K562 (cell line): ENCODE data around the gene TMC2. TPM values are rescaled to one million over a fixed set of nuclear protein-coding genes. Genes with fewer than 3 reads are reported as not detected.

Source experiments
- CHD1 ChIP-seq: fragments of 200-600 bp; sonication (generic); IDR thresholded peaks from one replicate; pipeline ENCODE4 v1.6.1; 2012; ENCODE audit warnings: mild to moderate bottlenecking, moderate library complexity, low read length, inconsistent platforms
- COPS2 ChIP-seq: fragments of 450-650 bp; conservative IDR thresholded peaks from 2 replicates; pipeline ENCODE4 v1.6.1; 2016; ENCODE audit warnings: mild to moderate bottlenecking, moderate library complexity
- CUX1 ChIP-seq: fragments of 200-800 bp; sonication (Bioruptor generic); IDR thresholded peaks from 2 replicates; pipeline ENCODE4 v1.6.1; 2016; ENCODE audit warnings: missing genetic modification characterization, missing compliant biosample characterization
- DACH1 ChIP-seq: fragments of 450-650 bp; IDR thresholded peaks from 2 replicates; pipeline ENCODE4 v1.6.1; 2018; ENCODE audit not compliant: partially characterized antibody
- EHMT2 ChIP-seq: fragments of 450-650 bp; IDR thresholded peaks from 2 replicates; pipeline ENCODE4 v1.6.1; 2018; ENCODE audit warnings: antibody characterized with exemption
- ESRRA ChIP-seq: fragments of 450-650 bp; IDR thresholded peaks from 2 replicates; pipeline ENCODE4 v1.6.1; 2014; ENCODE audit warnings: low read depth, mild to moderate bottlenecking, moderate library complexity, borderline replicate concordance
- FOXK1 ChIP-seq: sonication (generic); formaldehyde crosslinking; IDR thresholded peaks from 2 replicates; pipeline ENCODE4 v1.8.0; 2022; ENCODE audit warnings: missing genetic modification reagents, mild to moderate bottlenecking, borderline replicate concordance
- FOXP1 ChIP-seq: sonication (generic); formaldehyde crosslinking; IDR thresholded peaks from 2 replicates; pipeline ENCODE4 v1.8.0; 2022; ENCODE audit warnings: mild to moderate bottlenecking, missing genetic modification reagents
- MLX ChIP-seq, 2 experiments: fragments of 450-650 bp in 1 of 2; sonication (generic) in 1 of 2; formaldehyde crosslinking; conservative IDR thresholded peaks; 2 replicates each; pipeline versions ENCODE4 v1.4.0 to v1.8.1; 2020 to 2022; ENCODE audit warnings: mild to moderate bottlenecking in 1 of 2, missing genetic modification reagents in 1 of 2
- MNT ChIP-seq, 2 experiments: fragments of 450-650 bp; conservative IDR thresholded peaks; 2 replicates each; pipeline ENCODE4 v1.6.1; 2017; ENCODE audit warnings: mild to moderate bottlenecking in 2 of 2, moderate library complexity in 2 of 2
- PHF21A ChIP-seq: fragments of 450-650 bp; IDR thresholded peaks from 2 replicates; pipeline ENCODE4 v1.6.1; 2017; ENCODE audit warnings: low read depth, borderline replicate concordance
- RCOR1 ChIP-seq, 2 experiments: IDR thresholded peaks; 2 replicates each; pipeline ENCODE4 v1.6.1; 2012; ENCODE audit warnings: low read depth in 2 of 2, low read length in 2 of 2, borderline replicate concordance in 1 of 2, improper control_type of control experiment in 1 of 2
- THAP12 ChIP-seq: fragments of 250-450 bp; sonication (Bioruptor Pico); IDR thresholded peaks from 2 replicates; pipeline ENCODE4 v1.9.0; 2021; ENCODE audit warnings: mild to moderate bottlenecking, inconsistent platforms
- polyA plus RNA-seq, 8 experiments: library from polyadenylated mRNA; depleted of rRNA in 4 of 8; stranded (reverse) in 5 of 8; unstranded in 3 of 8; fragments of >200 nt; fragmentation: Nextera tagmentation in 2 of 8; fragmentation: Illumina TruSeq in 1 of 8; extraction: Ambion mirVana in 2 of 8; extraction: Trizol in 1 of 8; gene quantifications; 2 replicates each; pipeline versions ENCODE4 v1.2.1 to v1.2.3, GENCODE V29; 2011 to 2014; ENCODE audit warnings: inconsistent platforms in 1 of 8, missing spikeins in 1 of 8
- total RNA-seq, 7 experiments: library from RNA; depleted of rRNA in 6 of 7; stranded (reverse); fragments of >200 nt in 6 of 7; fragmentation: Illumina TruSeq in 2 of 7; extraction: Trizol in 2 of 7; gene quantifications; 2 replicates each; pipeline versions ENCODE4 v1.2.1 to v1.2.3, GENCODE V29; 2011 to 2021; ENCODE audit warnings: low replicate concordance in 1 of 7

Gene TMC2
- total and polyA plus RNA-seq, 9 of the 15 experiments (the other 6 are each of a cell fraction or from before 2014, with no cell fraction given), result not detected

GRCh38 chr20:2652724-2653555, 116.6 kb downstream of the TMC2 start (continued):
- TF ChIP-seq MLX (CRISPR knock-in tag; conservative IDR thresholded peaks at IDR 0.05), result no peak
- no peak for TF ChIP-seq ESRRA
- no peak for TF ChIP-seq EHMT2
- TF ChIP-seq FOXP1, result peak; percentile 71; the same call in 1 of the 2 replicates
- TF ChIP-seq THAP12, result no peak
- TF ChIP-seq RCOR1 (IDR thresholded peaks at IDR 0.05; ENCODE audit: borderline replicate concordance in 1 of 2, low read depth in 2 of 2, low read length in 2 of 2), result no peak
- TF ChIP-seq FOXK1 (CRISPR knock-in tag), result peak; percentile 56; the same call in 1 of the 2 replicates
- TF ChIP-seq MNT (conservative IDR thresholded peaks at IDR 0.05), result peak; percentile 96
- no peak for TF ChIP-seq COPS2
- no peak for TF ChIP-seq CHD1
- no peak for TF ChIP-seq CUX1
- TF ChIP-seq PHF21A, result no peak
- no peak for TF ChIP-seq DACH1
